Right lobe of liver (tissue), 6 donors: ENCODE measurements around the gene SKIDA1. TPM values are rescaled to one million over a fixed set of nuclear protein-coding genes. Genes with fewer than 3 reads are reported as not detected.

Experiments used
- ATAC-seq, 4 donors: fragments of 200-7000 bp; cut with Tn5 transposase; one replicate each; pipeline ENCODE4 v1.9.1; 2020; ENCODE audit warnings: mild to moderate bottlenecking in 4 of 4, moderate library complexity in 4 of 4
- DNase-seq, 3 donors: peaks; one replicate each; pipeline ENCODE4 v3.0.0-alpha.2; 2020
- H3K27ac ChIP-seq, 3 donors: fragments of 200-600 bp; one replicate each; pipeline ENCODE4 v1.8.0; 2022
- H3K27me3 ChIP-seq, 2 donors: fragments of 200-600 bp; one replicate each; pipeline ENCODE4 v1.8.0; 2022
- H3K36me3 ChIP-seq, 4 donors: fragments of 200-600 bp; sonication (generic) in 1 of 4; one replicate each; pipeline versions ENCODE4 v1.5.1 to v1.8.0; 2017 to 2022; ENCODE audit warnings: control low read depth in 1 of 4
- H3K4me1 ChIP-seq, 4 donors: fragments of 200-600 bp; sonication (generic) in 1 of 4; one replicate each; pipeline versions ENCODE4 v1.5.1 to v1.8.0; 2017 to 2022; ENCODE audit warnings: control low read depth in 1 of 4
- H3K4me3 ChIP-seq, 3 donors: fragments of 200-600 bp; one replicate each; pipeline ENCODE4 v1.8.0; 2022
- H3K9me3 ChIP-seq, 4 donors: fragments of 200-600 bp; sonication (generic) in 1 of 4; one replicate each; pipeline versions ENCODE4 v1.5.1 to v1.8.0; 2017 to 2022; ENCODE audit warnings: control low read depth in 1 of 4
- CTCF ChIP-seq, 4 donors: fragments of 200-600 bp in 3 of 4; fragments of 450-650 bp in 1 of 4; IDR thresholded peaks; one replicate each; pipeline versions ENCODE4 v1.5.1 to v1.8.0; 2016 to 2022; ENCODE audit warnings: antibody characterized with exemption in 4 of 4, mild to moderate bottlenecking in 2 of 4
- POLR2A ChIP-seq: fragments of 450-650 bp; IDR thresholded peaks from one replicate; pipeline ENCODE4 v1.6.1; 2017; ENCODE audit warnings: antibody characterized with exemption, mild to moderate bottlenecking
- WGBS: methylation state at CpG from one replicate; pipeline ENCODE4 v1.1.6; 2018; ENCODE audit warnings: low coverage, low lambda C conversion rate; ENCODE audit not compliant: insufficient coverage; ENCODE audit errors: missing lambda C conversion rate; 5-methylcytosine and 5-hydroxymethylcytosine counted together
- intact Hi-C, 2 donors: fragments of 100-400 bp; cut with DNase I; formaldehyde crosslinking; loops; one replicate each; pipeline versions ENCODE4 v1.11.2 to v1.14.1; 2022
- total RNA-seq, 6 experiments: library from RNA; depleted of rRNA in 2 of 6; stranded (reverse); fragments of >200 nt in 2 of 6; fragmentation: NEBNext Ultra II Directional in 3 of 6; extraction: Animal tissue kit (Norgen Biotek cat#: 25700) in 3 of 6; gene quantifications; one replicate each; pipeline versions ENCODE4 v1.1.0 to v1.2.4, GENCODE V29; 2016 to 2023
- donor health status: DM: no; HTN: yes; CAD: no.
- donor health status: DM: no; HTN: no; CAD: no.
- donor health status: DM: no; HTN: no; CAD: no.
- donor health status: DM: no; HTN: yes; CAD: no.
- donor health status: DM: no; HTN: yes; CAD: no.

SKIDA1 gene
- total RNA-seq, 6 experiments from 2014 or later = 0.31 to 3.9 (median 2.1) TPM

GRCh38 chr10:21508706-21509331, 16.7 kb downstream of the SKIDA1 start:
- H3K9me3 ChIP-seq = no peaks in the 10 kb centered on the region
- intact Hi-C loops = no loop called here
- no peak for ATAC-seq
- H3K4me1 ChIP-seq = peaks cover 0 to 56% (median 17%) of the 10 kb centered on the region in 4 donors
- 72% methylated on average over 14 of the region's 43 CpGs for WGBS
- H3K36me3 ChIP-seq = no peaks in the 10 kb centered on the region
- H3K27ac ChIP-seq = peak overlapping the region in 2 of 3 donors; percentile 94 to 96
- H3K27me3 ChIP-seq = no peaks in the 10 kb centered on the region
- TF ChIP-seq POLR2A = no peak
- TF ChIP-seq CTCF (IDR thresholded peaks at IDR 0.05) = no peak
- peak overlapping the region in 1 of 3 donors; percentile 69 for H3K4me3 ChIP-seq
- DNase-seq = no peak

GRCh38 chr10:21507150-21507549, 18.3 kb downstream of the SKIDA1 start:
- 76% methylated on average over 15 of the region's 21 CpGs for WGBS
- intact Hi-C loops = no loop called here
- Histone ChIP-seq H3K27ac (no peak overlapping the region), H3K4me3 (no peak overlapping the region), H3K27me3 (no peaks in the 10 kb centered on the region), H3K9me3 (no peaks in the 10 kb centered on the region), H3K4me1 (peaks cover 0 to 62% (median 17%) of the 10 kb centered on the region in 4 donors), H3K36me3 (no peaks in the 10 kb centered on the region)
- ATAC-seq = no peak
- no peak for TF ChIP-seq CTCF (IDR thresholded peaks at IDR 0.05)
- TF ChIP-seq POLR2A = no peak
- DNase-seq = no peak

GRCh38 chr10:21506351-21506750, 19.1 kb downstream of the SKIDA1 start:
- WGBS = 20% methylated on average over 3 of the region's 3 CpGs
- intact Hi-C loops = no loop called here
- DNase-seq (no peak), ATAC-seq (no peak)
- Histone ChIP-seq H3K4me3 (peak overlapping the region in 1 of 3 donors; percentile 2), H3K36me3 (no peaks in the 10 kb centered on the region), H3K27me3 (no peaks in the 10 kb centered on the region), H3K4me1 (peaks cover 0 to 57% (median 17%) of the 10 kb centered on the region in 4 donors), H3K27ac (peak overlapping the region in 2 of 3 donors; percentile 45 to 60), H3K9me3 (no peaks in the 10 kb centered on the region)
- TF ChIP-seq POLR2A (no peak), CTCF (IDR thresholded peaks at IDR 0.05) (no peak)

GRCh38 chr10:21505711-21506278, 19.7 kb downstream of the SKIDA1 start:
- ATAC-seq = peak; percentile 60 to 81 (median 75)
- no peaks in the 10 kb centered on the region for H3K9me3 ChIP-seq
- WGBS = 34% methylated on average over 4 of the region's 4 CpGs
- peak overlapping the region in 2 of 3 donors; percentile 45 to 60 for H3K27ac ChIP-seq
- no peaks in the 10 kb centered on the region for H3K27me3 ChIP-seq
- intact Hi-C loops = no loop called here
- H3K36me3 ChIP-seq = no peaks in the 10 kb centered on the region
- peak overlapping the region in 2 of 3 donors; percentile 2 to 4 for H3K4me3 ChIP-seq
- peaks cover 0 to 58% (median 17%) of the 10 kb centered on the region in 4 donors for H3K4me1 ChIP-seq
- TF ChIP-seq POLR2A (no peak), CTCF (IDR thresholded peaks at IDR 0.05) (no peak)
- peak in 2 of 3 donors; percentile 59 to 69 for DNase-seq
